Mesangial cell (primary cell): ENCODE data around the gene DNAI1. TPM values are rescaled to one million over a fixed set of nuclear protein-coding genes. Genes with fewer than 3 reads are reported as not detected.

Experiments
- total RNA-seq: library from RNA; depleted of rRNA; stranded (reverse); fragments of >200 nt; gene quantifications from 2 replicates; pipeline ENCODE4 v1.2.3, GENCODE V29; 2015

The DNAI1 gene
- 0.25 TPM in 1 of 2 replicates, not detected in the other for total RNA-seq

GRCh38 chr9:34458013-34458958 is at the start of gene DNAI1, which contains the start of gene FAM219A:
TSS of gene DNAI1 (plus strand) at chr9:34458805. CDS start at chr9:34459006, 201 bp downstream.
TSS of gene FAM219A (minus strand) at chr9:34458570. CDS start at chr9:34458263, 307 bp downstream.

GRCh38 chr9:34522971-34523797 is 64.6 kb downstream of the DNAI1 start, which contains the start of gene ENHO:
TSS of gene ENHO (minus strand) at chr9:34522990. CDS start at chr9:34521695, 1,295 bp downstream.

Other genes with a start within 250 kb of the DNAI1 start
- gene KIF24, start 129.5 kb upstream of the DNAI1 start, total RNA-seq, result 1.0 and 5.9 TPM in 2 replicates
- 30.6 and 34.5 TPM in 2 replicates for gene NUDT2, start 129.2 kb upstream of the DNAI1 start, total RNA-seq
- 4.9 and 6.2 TPM in 2 replicates for gene MYORG, start 81.9 kb upstream of the DNAI1 start, total RNA-seq
- gene FAM219A, start 235 bp upstream of the DNAI1 start, total RNA-seq, result 11.8 and 15.3 TPM in 2 replicates
- 0.65 TPM in 1 of 2 replicates, not detected in the other for gene ENHO, start 64.2 kb downstream of the DNAI1 start, total RNA-seq
- not detected in 2 replicates for gene CNTFR, start 130.9 kb downstream of the DNAI1 start, total RNA-seq
- gene RPP25L, start 153.3 kb downstream of the DNAI1 start, total RNA-seq, result 35.4 and 41.2 TPM in 2 replicates
- 85.2 and 97.2 TPM in 2 replicates for gene DCTN3, start 161.7 kb downstream of the DNAI1 start, total RNA-seq
- gene ARID3C, start 170.3 kb downstream of the DNAI1 start, total RNA-seq, result 0.51 TPM in 1 of 2 replicates, not detected in the other
- 156 and 253 TPM in 2 replicates for gene SIGMAR1, start 179.0 kb downstream of the DNAI1 start, total RNA-seq
- gene GALT, start 187.9 kb downstream of the DNAI1 start, total RNA-seq, result 25.4 and 51.0 TPM in 2 replicates
- 9.1 and 15.2 TPM in 2 replicates for gene IL11RA, start 193.4 kb downstream of the DNAI1 start, total RNA-seq
- 0.25 TPM in 1 of 2 replicates, not detected in the other for gene CCL27, start 203.9 kb downstream of the DNAI1 start, total RNA-seq
- not detected in 2 replicates for gene CCL19, start 232.5 kb downstream of the DNAI1 start, total RNA-seq